ENCODE results near the gene LYPD5.
"Not testable (repeated sequence)": the region's sequence is repeated elsewhere in the genome, so short reads cannot be mapped to it uniquely, and the experiment has no call there.

The LYPD5 gene, protein sequence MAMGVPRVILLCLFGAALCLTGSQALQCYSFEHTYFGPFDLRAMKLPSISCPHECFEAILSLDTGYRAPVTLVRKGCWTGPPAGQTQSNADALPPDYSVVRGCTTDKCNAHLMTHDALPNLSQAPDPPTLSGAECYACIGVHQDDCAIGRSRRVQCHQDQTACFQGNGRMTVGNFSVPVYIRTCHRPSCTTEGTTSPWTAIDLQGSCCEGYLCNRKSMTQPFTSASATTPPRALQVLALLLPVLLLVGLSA

GRCh38 chr19:43802216-43802951 lies at the start of gene LYPD5:
Gene LYPD5, minus strand, starts transcription at chr19:43802447. Its CDS starts 67 bp downstream, at chr19:43802380.
- DNase-seq (ENCODE audit: low read depth in 2 of 2, low spot score in 1 of 2): no peak

DNA sequence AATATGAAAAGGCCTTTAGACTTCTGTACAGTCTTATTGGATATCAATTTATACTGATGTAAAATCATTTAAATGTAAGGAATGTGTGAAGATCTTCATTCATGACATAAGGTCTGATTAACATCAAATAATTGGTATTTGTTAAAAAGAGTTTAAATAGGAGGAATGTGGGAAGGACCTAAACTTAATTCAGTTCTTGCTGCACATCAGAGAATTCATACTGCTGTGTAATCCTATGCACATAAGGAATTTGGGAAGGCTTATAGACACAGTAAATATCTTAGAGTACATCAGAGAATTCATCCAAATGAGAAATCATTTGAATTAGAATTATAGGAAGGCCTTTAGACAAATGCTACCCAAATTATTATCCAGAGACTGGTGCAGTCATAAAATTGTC lies 46.6 kb upstream of the LYPD5 start:
- no peak for DNase-seq (ENCODE audit: low read depth in 2 of 2, low spot score in 1 of 2)

DNA sequence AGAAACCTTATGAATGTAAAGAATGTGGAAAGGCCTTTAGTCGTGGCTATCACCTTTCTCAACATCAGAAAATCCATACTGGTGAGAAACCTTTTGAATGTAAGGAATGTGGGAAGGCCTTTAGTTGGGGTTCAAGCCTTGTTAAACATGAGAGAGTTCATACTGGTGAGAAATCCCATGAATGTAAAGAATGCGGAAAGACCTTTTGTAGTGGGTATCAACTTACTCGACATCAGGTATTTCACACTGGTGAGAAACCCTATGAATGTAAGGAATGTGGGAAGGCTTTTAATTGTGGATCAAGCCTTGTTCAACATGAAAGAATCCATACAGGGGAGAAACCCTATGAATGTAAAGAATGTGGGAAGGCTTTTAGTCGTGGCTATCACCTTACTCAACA lies 45.6 kb upstream of the LYPD5 start:
- no peak for DNase-seq (ENCODE audit: low read depth in 2 of 2, low spot score in 1 of 2)

- DNase-seq (ENCODE audit: low read depth in 2 of 2, low spot score in 1 of 2): no peak
These were observed 45.0 kb upstream of the LYPD5 start for GRCh38 chr19:43847246-43847645.

DNA sequence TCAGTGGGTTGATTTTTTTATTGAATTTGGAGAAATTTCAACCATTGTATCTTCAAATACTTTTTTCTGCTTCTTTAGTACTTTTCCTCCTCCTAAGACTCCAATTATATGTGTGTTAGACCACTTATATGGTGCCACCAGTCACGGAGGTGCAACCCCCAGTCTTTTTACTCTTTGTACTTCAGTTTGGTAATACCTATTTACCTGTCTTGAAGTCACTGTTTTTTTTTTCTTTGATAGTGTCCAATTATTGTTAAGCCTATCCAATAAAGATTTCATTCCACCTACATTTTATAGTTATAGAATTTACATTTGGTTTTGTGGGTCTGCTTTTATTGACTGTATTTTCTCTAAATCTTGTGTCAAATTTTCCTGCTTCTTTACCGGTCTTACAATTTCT lies 39.8 kb upstream of the LYPD5 start:
- no peak for DNase-seq (ENCODE audit: low read depth in 2 of 2, low spot score in 1 of 2)

- no peak for DNase-seq (ENCODE audit: low read depth in 2 of 2, low spot score in 1 of 2)
These were observed 36.9 kb upstream of the LYPD5 start for GRCh38 chr19:43839139-43839538.

DNA sequence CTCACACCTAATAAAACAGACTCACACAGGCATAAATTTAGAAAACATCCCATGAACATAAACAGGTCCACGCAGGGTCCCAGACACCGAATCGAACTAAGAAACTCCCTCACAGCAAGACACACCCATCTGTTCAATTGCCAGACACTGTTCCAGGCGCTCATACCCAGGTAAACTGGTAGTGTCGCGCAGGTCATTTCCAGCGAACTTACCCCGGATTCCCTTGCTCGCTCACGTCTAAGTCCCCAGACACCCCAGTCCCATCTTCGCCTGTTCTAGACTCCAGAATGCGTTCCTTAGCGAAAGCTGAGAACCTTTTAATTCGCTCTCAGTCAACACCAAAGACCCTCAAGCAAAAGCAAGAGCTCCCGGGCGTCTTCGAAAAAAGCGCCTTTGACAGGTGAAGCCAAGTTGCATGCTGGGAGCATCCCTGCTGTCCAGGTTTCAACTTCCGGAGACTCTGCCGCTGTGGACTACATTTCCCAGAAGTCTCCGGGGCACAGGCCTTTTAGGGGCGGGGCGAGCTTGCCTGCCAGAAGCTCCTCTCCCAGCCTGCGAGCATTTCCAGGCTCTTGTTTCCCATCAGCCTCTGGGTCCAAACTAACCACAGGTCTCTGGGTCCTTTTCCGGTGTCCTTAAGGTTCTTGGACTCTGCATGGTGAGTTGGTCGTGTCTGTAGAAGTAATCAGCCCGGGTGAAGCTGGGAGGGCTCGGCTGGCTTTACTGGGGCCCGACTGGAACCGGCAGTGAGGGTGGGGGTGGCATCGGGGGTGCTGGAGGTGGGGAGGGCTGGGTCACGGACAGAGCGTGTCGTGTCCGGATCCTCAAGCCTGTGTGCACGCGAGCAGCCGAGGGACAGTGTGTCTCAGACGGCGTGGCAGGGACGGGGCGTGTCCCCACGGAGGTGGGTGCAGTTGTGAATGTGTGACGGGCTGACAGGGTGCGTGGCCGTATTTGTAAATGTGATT lies 24.8 kb upstream of the LYPD5 start, which contains the start of gene ZNF283:
Gene ZNF283, plus strand, starts transcription at position 535 of the 968 bp plus-strand sequence. CDS start 6,184 bp downstream, outside the sequence.
- peak; percentile 50 to 66 for DNase-seq (ENCODE audit: low read depth in 2 of 2, low spot score in 1 of 2)

GRCh38 chr19:43824572-43824971 lies 22.3 kb upstream of the LYPD5 start:
- not testable (repeated sequence) for DNase-seq (ENCODE audit: low read depth in 2 of 2, low spot score in 1 of 2)

- DNase-seq (ENCODE audit: low read depth in 2 of 2, low spot score in 1 of 2): not testable (repeated sequence)
These were observed 21.6 kb upstream of the LYPD5 start for GRCh38 chr19:43823856-43824255.

- no peak for DNase-seq (ENCODE audit: low read depth in 2 of 2, low spot score in 1 of 2)
These were observed 18.6 kb upstream of the LYPD5 start for GRCh38 chr19:43820884-43821215.

DNA sequence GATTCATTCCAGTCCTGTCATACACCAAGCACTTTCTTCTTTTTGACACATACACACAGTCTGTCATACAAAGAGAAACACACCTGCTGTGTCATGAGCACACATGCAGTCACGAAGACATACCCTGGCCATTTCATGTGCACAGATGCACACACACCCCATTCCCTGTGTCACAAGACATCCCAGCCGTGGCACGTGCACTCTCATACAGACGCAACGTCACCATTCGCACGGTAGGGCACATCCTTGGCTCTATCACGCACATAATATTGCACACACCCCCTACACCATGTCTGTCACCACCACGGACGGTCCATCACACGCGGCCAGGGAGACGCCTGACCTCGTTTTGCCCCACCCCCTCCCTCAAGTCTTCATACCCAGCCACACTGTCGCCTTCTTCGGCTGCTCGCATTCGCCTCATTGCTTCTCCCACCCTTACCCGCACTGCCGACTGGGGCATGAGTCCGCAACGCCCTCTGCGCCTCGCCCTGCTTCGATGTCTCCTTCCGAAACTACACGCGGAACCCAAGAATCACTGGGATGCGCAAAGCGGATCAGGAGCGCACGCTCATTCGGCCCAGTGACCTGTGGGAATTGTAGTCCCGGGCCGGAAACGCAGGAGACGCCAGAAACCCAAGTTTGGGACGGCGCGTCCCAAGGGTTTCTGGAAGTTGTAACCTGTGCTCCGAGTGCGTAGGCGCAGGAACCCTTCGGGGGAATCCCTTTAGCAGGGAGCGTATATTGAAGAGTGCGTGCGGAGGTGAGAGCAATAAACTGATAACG lies 18.0 kb upstream of the LYPD5 start:
- DNase-seq (ENCODE audit: low read depth in 2 of 2, low spot score in 1 of 2): no peak

DNA sequence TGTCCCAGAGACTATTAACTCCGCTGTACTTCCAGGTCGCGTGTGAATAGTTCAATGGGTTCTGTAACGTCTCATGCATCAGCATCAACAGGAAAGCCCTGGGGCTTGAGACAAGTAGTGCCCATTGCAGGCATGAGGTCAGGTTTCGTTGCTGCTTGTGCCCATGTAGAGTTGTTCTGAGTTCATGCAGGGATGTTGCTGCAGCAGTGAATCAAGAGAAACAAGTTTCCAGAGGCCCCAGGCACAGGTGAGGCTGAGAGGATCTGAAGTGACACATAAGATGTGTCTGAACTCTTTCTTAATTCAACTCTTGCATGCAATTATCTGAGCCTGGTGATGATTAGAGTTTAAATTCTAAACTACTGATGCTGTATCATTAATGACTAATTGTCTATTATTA lies 16.3 kb upstream of the LYPD5 start:
- DNase-seq (ENCODE audit: low read depth in 2 of 2, low spot score in 1 of 2): no peak

- DNase-seq (ENCODE audit: low read depth in 2 of 2, low spot score in 1 of 2): not testable (repeated sequence)
These were observed 15.2 kb upstream of the LYPD5 start for GRCh38 chr19:43817454-43817853.

DNA sequence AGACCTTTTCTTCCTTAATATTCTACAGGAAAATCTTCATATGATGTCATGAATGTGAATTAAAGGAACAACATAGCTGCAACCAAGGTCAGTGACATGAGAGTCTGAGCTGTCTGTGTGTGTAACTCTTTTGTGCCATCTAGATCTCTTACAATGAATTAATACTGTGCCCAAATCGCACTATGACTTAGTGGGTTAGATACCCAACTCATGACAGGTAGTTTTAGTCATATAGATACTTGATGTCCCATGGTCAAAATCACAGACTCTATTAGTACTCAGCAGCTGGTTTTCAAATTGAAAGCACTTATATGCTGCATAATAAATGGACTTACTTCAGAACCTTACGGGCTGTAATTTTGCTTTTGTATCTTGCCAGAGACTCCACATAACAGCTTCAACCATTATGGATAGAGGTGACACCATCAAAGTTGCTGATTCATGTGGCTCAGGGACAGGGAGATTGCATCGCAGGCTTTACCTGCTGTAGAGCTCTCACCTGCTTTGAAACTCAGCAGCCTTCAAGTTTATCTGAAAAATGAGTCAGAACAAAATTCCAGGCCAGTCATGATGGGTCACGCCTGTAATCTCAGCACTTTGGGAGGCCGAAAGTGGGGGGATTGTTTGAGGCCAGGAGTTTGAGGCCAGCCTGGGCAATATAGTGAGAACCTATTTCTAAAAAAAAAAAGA lies 12.6 kb upstream of the LYPD5 start:
- no peak for DNase-seq (ENCODE audit: low read depth in 2 of 2, low spot score in 1 of 2)

DNA sequence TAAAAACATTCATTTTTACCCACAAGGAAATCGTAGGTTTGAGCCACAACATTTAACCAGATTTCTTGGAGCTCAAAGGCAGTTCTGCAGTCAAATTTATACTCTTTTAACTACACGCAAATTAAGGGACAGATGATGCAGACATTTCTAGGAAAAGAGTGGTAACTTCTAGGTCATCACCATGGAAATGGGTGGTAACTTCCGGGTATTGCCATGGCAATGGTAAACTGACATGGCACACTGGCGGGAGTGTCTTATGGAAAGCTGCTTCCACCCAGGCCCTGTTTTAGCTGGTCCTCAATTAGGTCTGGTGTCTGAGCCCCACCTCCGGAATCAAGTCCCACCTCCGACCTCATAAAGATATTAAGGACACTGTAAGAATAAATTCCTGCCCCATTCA lies 10.4 kb upstream of the LYPD5 start:
- no peak for DNase-seq (ENCODE audit: low read depth in 2 of 2, low spot score in 1 of 2)

GRCh38 chr19:43812259-43812658 lies 10.0 kb upstream of the LYPD5 start:
- DNase-seq (ENCODE audit: low read depth in 2 of 2, low spot score in 1 of 2): no peak

- no peak for DNase-seq (ENCODE audit: low read depth in 2 of 2, low spot score in 1 of 2)
These were observed 9.6 kb upstream of the LYPD5 start for GRCh38 chr19:43811837-43812236.

- DNase-seq (ENCODE audit: low read depth in 2 of 2, low spot score in 1 of 2): no peak
These were observed 7.8 kb upstream of the LYPD5 start for GRCh38 chr19:43809762-43810696.

DNA sequence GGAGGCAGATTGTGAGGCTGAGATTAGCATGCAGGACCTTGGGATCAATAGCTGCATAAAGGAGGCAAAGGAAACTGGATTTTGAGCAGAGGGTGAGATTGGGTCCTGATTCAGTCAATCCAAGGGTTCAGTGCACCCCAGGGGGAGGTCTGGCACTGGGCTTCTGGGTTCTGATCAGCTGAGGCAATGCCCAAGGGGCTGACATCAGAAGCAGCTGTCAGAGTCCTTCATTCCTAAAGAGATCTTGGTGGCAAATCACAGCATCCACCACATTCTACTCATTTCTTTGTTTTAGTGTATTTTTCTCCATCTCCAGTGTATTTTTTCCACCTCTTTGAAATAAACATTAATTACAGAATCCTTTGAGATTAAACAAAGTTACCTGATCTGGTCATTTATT lies 5.4 kb upstream of the LYPD5 start:
- DNase-seq (ENCODE audit: low read depth in 2 of 2, low spot score in 1 of 2): no peak
